ENCODE results near the gene HDGFL3. TPM values are rescaled to one million over a fixed set of nuclear protein-coding genes. Genes with fewer than 3 reads are reported as not detected.

HDGFL3 gene
- total RNA-seq, 3 donors from 2014 or later = 19.0 to 42.4 (median 34.7) TPM

DNA sequence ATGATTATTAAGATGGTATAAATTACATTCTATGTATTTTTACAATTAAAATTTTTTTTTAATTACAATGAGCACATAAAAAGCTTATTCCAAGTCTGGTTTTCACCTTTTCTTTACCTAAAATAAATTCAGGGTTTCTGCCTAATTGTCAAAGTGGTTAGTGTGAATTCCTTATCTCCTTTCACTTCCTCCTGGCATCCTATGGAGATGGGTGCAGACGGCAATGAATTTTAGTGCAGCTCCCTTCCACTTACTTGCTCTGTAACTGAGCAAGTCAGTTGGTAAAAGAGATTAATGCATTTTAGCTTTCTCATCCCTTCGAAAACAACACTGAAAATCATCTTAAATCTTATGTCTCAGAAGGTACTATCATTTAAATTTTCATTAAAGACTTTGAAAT is 13.1 kb downstream of the HDGFL3 start:
- Histone ChIP-seq H3K27ac (no peak overlapping the region), H3K36me3 (no peaks in the 10 kb centered on the region), H3K27me3 (no peaks in the 10 kb centered on the region), H3K9me3 (no peaks in the 10 kb centered on the region), H3K4me3 (no peak overlapping the region), H3K4me1 (no peaks in the 10 kb centered on the region)
- TF ChIP-seq, protein P1, sequence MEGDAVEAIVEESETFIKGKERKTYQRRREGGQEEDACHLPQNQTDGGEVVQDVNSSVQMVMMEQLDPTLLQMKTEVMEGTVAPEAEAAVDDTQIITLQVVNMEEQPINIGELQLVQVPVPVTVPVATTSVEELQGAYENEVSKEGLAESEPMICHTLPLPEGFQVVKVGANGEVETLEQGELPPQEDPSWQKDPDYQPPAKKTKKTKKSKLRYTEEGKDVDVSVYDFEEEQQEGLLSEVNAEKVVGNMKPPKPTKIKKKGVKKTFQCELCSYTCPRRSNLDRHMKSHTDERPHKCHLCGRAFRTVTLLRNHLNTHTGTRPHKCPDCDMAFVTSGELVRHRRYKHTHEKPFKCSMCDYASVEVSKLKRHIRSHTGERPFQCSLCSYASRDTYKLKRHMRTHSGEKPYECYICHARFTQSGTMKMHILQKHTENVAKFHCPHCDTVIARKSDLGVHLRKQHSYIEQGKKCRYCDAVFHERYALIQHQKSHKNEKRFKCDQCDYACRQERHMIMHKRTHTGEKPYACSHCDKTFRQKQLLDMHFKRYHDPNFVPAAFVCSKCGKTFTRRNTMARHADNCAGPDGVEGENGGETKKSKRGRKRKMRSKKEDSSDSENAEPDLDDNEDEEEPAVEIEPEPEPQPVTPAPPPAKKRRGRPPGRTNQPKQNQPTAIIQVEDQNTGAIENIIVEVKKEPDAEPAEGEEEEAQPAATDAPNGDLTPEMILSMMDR (IDR thresholded peaks at IDR 0.05) = no peak
- no peak for TF ChIP-seq POLR2AphosphoS5 (IDR thresholded peaks at IDR 0.05)
- TF ChIP-seq POLR2A (IDR thresholded peaks at IDR 0.05) = no peak
- DNase-seq (ENCODE audit: low spot score in 2 of 2) = no peak
- intact Hi-C loops (cut with DNase I; ENCODE audit: low total_unique reads) = no loop called here

DNA sequence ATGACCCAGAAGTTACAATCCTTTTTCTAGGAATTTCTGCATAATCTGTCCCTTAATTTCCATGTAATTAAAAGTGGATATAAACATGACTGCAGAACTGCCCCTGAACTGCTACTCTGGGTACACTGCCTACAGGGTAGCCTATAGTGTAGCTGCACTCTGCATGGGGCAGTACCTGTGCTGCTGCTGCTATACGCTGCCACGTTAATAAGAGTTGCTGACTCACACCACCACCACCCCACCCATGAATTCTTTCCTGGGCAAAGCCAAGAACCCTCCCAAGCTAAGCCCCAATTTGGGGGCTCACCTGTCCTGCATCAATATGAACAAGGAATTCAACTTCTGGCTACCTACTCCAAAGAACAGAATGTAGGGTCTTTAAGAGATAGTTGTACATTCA is 13.9 kb downstream of the HDGFL3 start:
- TF ChIP-seq, protein P1 (IDR thresholded peaks at IDR 0.05) = no peak
- no peak for TF ChIP-seq POLR2AphosphoS5 (IDR thresholded peaks at IDR 0.05)
- no peak for TF ChIP-seq POLR2A (IDR thresholded peaks at IDR 0.05)
- Histone ChIP-seq H3K27ac (no peak overlapping the region), H3K4me1 (no peaks in the 10 kb centered on the region), H3K4me3 (no peak overlapping the region), H3K9me3 (no peaks in the 10 kb centered on the region), H3K27me3 (no peaks in the 10 kb centered on the region), H3K36me3 (no peaks in the 10 kb centered on the region)
- DNase-seq (ENCODE audit: low spot score in 2 of 2) = no peak
- intact Hi-C loops (cut with DNase I; ENCODE audit: low total_unique reads) = no loop called here

DNA sequence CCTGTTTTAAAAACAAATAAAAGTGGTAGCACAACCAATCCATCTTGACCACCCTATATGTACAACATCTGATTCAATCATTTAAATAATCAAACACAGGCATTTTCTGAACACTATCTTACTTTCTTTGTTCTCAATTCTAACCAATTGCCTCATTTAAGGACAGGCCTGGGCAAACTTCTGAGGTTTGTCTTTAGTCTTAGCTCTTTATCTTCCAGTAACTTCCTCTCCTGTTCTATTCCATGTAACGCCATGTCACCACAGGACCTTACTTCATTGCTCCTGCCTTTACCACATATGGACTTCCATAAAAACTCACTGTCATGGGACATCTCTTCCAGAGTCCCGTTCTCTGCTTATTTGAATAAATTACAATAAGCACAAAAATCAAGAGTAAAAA is 14.9 kb downstream of the HDGFL3 start:
- H3K27me3 ChIP-seq = no peaks in the 10 kb centered on the region

DNA sequence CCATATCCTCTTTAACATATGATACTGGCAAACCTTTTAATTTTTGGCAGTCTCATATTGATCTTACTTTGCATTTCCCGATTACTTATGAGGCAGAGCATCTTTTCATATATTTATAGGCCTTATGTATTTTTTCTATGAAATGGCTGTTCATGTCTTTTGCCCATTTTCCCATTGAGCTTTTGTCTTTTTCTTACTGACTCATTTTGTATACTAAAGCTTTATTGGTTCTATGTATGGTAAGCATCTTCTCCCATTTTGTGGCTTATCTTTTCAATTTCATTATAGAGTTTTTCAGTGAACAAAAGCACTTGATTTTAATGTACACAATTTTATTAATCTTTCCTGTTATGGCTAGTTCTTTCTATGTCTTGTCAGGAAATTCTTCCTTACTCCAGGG is 17.2 kb downstream of the HDGFL3 start:
- no peaks in the 10 kb centered on the region for H3K4me1 ChIP-seq
- no peak for TF ChIP-seq POLR2AphosphoS5 (IDR thresholded peaks at IDR 0.05)
- TF ChIP-seq, protein P1 (IDR thresholded peaks at IDR 0.05) = no peak
- no peak for TF ChIP-seq POLR2A (IDR thresholded peaks at IDR 0.05)

More for the DNA sequence above, 14.9 kb downstream of the HDGFL3 start:
- H3K4me3 ChIP-seq = no peak overlapping the region
- H3K4me1 ChIP-seq = no peaks in the 10 kb centered on the region
- H3K9me3 ChIP-seq = no peaks in the 10 kb centered on the region
- H3K36me3 ChIP-seq = no peaks in the 10 kb centered on the region
- TF ChIP-seq, protein P1 (IDR thresholded peaks at IDR 0.05) = no peak
- TF ChIP-seq POLR2A (IDR thresholded peaks at IDR 0.05) = no peak
- no peak for TF ChIP-seq POLR2AphosphoS5 (IDR thresholded peaks at IDR 0.05)
- no peak for DNase-seq (ENCODE audit: low spot score in 2 of 2)
- no peak overlapping the region for H3K27ac ChIP-seq
- intact Hi-C loops (cut with DNase I; ENCODE audit: low total_unique reads) = no loop called here

DNA sequence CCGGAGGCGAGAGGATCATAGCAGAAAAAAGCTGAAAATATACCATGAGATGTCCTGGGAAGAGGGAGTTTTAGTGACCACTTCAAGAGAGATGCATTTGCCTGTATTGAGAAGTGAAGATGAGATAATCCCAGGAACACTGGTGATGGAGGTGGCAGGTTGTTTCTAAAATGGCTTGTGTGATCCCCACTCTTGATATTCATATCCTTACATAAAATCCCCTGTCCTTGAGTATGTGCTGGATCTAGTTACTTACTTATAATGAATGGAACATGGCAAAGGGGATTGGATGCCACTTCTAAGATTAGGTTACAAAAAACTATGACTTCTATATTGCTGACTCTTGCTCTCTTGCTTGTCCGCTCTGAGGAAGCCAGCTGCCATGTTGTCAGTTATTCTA is 22.1 kb downstream of the HDGFL3 start:
- Histone ChIP-seq H3K9me3 (no peaks in the 10 kb centered on the region), H3K27me3 (no peaks in the 10 kb centered on the region), H3K4me3 (no peak overlapping the region), H3K27ac (no peak overlapping the region), H3K36me3 (no peaks in the 10 kb centered on the region), H3K4me1 (no peaks in the 10 kb centered on the region)
- DNase-seq (ENCODE audit: low spot score in 2 of 2) = no peak
- intact Hi-C loops (cut with DNase I; ENCODE audit: low total_unique reads) = no loop called here
- TF ChIP-seq POLR2AphosphoS5 (IDR thresholded peaks at IDR 0.05) (no peak), POLR2A (IDR thresholded peaks at IDR 0.05) (no peak)
- TF ChIP-seq, protein P1 (IDR thresholded peaks at IDR 0.05) = no peak

More for the DNA sequence above, 17.2 kb downstream of the HDGFL3 start:
- intact Hi-C loops (cut with DNase I; ENCODE audit: low total_unique reads) = no loop called here
- no peak for DNase-seq (ENCODE audit: low spot score in 2 of 2)
- no peaks in the 10 kb centered on the region for H3K9me3 ChIP-seq
- H3K36me3 ChIP-seq = no peaks in the 10 kb centered on the region
- no peaks in the 10 kb centered on the region for H3K27me3 ChIP-seq
- H3K27ac ChIP-seq = no peak overlapping the region
- H3K4me3 ChIP-seq = no peak overlapping the region

Data from breast epithelium (tissue), 4 donors.